Fibroblast of the aortic adventitia (primary cell): Measurements from ENCODE around the gene IQGAP1. TPM values are rescaled to one million over a fixed set of nuclear protein-coding genes. Genes with fewer than 3 reads are reported as not detected.
A peak's percentile ranks its signal among the peaks of the same experiment; 100 is the strongest.

Experiments used
- DNase-seq: peaks from one replicate; pipeline ENCODE4 v3.0.0-alpha.2; 2010; ENCODE audit warnings: low read depth
- H3K4me3 ChIP-seq: 2 replicates; pipeline ENCODE4 v1.5.1; 2011; ENCODE audit warnings: low read depth, mild to moderate bottlenecking, control low read depth, low read length, moderate library complexity
- total RNA-seq: library from RNA; depleted of rRNA; stranded (reverse); fragments of >200 nt; gene quantifications from 2 replicates; pipeline ENCODE4 v1.2.3, GENCODE V29; 2012; ENCODE audit warnings: low replicate concordance
- TF ChIP-seq, protein P1 (sequence below): IDR thresholded peaks from 2 replicates; pipeline ENCODE4 v1.5.1; 2011; ENCODE audit warnings: mild to moderate bottlenecking, low read length, control low read depth, inconsistent platforms; ENCODE audit not compliant: insufficient read depth

Gene IQGAP1
- total RNA-seq, 1 donor, result 289 TPM

- TF ChIP-seq, protein P1, sequence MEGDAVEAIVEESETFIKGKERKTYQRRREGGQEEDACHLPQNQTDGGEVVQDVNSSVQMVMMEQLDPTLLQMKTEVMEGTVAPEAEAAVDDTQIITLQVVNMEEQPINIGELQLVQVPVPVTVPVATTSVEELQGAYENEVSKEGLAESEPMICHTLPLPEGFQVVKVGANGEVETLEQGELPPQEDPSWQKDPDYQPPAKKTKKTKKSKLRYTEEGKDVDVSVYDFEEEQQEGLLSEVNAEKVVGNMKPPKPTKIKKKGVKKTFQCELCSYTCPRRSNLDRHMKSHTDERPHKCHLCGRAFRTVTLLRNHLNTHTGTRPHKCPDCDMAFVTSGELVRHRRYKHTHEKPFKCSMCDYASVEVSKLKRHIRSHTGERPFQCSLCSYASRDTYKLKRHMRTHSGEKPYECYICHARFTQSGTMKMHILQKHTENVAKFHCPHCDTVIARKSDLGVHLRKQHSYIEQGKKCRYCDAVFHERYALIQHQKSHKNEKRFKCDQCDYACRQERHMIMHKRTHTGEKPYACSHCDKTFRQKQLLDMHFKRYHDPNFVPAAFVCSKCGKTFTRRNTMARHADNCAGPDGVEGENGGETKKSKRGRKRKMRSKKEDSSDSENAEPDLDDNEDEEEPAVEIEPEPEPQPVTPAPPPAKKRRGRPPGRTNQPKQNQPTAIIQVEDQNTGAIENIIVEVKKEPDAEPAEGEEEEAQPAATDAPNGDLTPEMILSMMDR, result no peak
- no peak for DNase-seq
- no peak overlapping the region for H3K4me3 ChIP-seq
Measured at GRCh38 chr15:90489514-90489913, 101.5 kb downstream of the IQGAP1 start.

DNA sequence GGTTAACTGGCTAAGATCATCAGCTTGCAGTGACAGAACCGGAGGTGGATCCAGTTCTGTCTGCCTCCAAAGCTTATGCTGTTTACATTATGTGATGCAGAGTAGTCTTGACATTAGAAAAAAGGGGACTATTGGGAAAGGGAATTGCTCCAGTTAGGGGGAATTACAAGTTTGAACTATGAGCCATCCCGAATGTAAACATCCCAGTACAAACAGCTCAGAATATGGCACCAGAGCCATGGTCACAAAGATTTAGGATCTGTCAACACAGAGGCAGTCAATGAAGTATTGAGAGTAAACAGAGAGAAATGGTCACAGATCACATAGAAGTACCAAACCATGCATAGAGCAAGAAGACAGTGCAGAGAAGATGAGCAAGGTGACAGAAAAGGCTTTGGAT is 101.9 kb downstream of the IQGAP1 start:
- no peak overlapping the region for H3K4me3 ChIP-seq
- TF ChIP-seq, protein P1, result no peak
- DNase-seq, result no peak

- DNase-seq, result no peak
Measured at GRCh38 chr15:90493647-90494046, 105.6 kb downstream of the IQGAP1 start.

DNA sequence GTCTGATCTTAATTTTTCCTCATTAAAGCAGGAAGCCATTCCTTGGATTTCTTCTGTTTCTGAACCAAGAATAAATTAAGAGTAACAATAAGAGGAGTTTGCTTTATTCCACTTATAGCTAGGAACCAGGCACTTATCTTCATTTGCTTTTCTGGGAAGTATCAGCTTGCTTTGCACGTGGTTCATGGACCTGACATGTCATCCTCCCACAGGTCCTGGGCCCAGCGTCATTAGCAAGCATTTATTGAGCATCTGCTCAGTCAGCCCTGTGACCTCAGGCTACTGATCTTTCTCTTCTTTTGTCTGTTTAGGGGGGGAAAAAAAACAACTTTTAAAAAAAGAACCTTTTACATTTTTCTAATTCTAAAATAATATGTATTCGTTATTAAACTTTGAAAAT is 107.0 kb downstream of the IQGAP1 start:
- DNase-seq, result no peak
- TF ChIP-seq, protein P1, result no peak
- no peak overlapping the region for H3K4me3 ChIP-seq

More at GRCh38 chr15:90493647-90494046, 105.6 kb downstream of the IQGAP1 start:
- TF ChIP-seq, protein P1, result no peak
- H3K4me3 ChIP-seq, result no peak overlapping the region

DNA sequence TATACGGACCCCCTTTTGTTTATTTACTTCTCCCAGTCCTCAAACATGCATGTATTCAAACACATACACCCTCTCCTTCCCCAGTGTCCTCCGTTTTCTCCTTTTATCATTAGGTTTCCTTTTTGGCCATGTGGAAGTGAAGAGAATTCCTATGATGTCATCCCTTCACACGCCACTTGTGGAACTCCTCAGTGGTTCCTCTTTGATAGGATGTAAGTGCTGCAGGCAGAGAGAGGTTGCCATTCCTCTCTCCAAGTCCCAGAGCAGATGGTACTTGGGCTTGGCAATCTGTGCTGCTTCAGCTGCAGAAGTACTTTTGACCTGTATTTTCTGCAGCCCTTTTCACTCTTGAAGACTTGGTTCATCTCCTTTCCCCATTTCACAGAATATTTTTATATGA is 108.7 kb downstream of the IQGAP1 start:
- TF ChIP-seq, protein P1, result no peak
- H3K4me3 ChIP-seq, result no peak overlapping the region
- peak; percentile 40 for DNase-seq

DNA sequence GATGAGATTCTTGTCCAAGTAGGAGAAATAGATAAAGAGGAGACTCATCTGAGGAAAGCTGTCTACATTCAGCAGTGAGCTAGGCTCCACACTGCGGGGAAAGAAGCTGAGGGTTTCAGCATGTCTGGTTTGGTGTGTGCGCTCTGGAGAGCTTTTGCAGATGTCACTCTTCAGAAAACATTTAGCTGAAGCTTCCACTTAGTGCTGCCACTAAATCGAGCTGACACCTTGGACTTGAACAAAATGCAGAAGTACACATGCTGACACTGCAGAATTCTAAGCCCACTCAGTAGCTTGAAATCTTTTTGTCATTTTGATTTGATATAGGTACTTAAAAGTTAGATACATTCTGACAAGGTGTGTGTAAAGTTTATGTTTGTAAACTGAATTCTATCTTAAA is 109.3 kb downstream of the IQGAP1 start:
- no peak overlapping the region for H3K4me3 ChIP-seq
- TF ChIP-seq, protein P1, result no peak
- no peak for DNase-seq

DNA sequence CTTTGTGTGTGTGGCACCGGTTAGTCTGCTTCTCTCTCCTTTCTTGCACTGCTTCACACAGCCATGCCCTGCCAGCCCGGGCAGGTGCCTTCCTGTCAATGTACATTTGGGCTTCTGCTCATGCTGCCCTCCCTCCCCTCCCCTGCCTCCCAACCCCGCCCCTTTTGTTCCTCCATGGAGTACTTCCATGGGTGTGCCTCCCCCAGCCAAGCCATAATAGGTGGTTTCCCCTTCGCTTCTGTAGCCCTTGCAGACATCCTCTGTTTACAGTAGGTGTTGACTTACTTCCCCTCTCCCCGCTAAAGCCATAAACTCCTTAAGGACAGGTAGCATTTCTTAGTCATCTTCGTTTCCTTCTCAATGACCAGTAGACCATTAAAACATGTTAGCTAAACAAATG is 109.9 kb downstream of the IQGAP1 start:
- no peak overlapping the region for H3K4me3 ChIP-seq
- no peak for DNase-seq
- TF ChIP-seq, protein P1, result no peak
